Right lobe of liver (tissue), 6 donors: ENCODE measurements around the gene KCNT2. TPM values are rescaled to one million over a fixed set of nuclear protein-coding genes. Genes with fewer than 3 reads are reported as not detected.
A peak's percentile ranks its signal among the peaks of the same experiment; 100 is the strongest.

Experiments
- ATAC-seq, 4 donors: fragments of 200-7000 bp; cut with Tn5 transposase; one replicate each; pipeline ENCODE4 v1.9.1; 2020; ENCODE audit warnings: mild to moderate bottlenecking in 4 of 4, moderate library complexity in 4 of 4
- DNase-seq, 3 donors: peaks; one replicate each; pipeline ENCODE4 v3.0.0-alpha.2; 2020
- H3K27ac ChIP-seq, 3 donors: fragments of 200-600 bp; one replicate each; pipeline ENCODE4 v1.8.0; 2022
- H3K27me3 ChIP-seq, 2 donors: fragments of 200-600 bp; one replicate each; pipeline ENCODE4 v1.8.0; 2022
- H3K36me3 ChIP-seq, 4 donors: fragments of 200-600 bp; sonication (generic) in 1 of 4; one replicate each; pipeline versions ENCODE4 v1.5.1 to v1.8.0; 2017 to 2022; ENCODE audit warnings: control low read depth in 1 of 4
- H3K4me1 ChIP-seq, 4 donors: fragments of 200-600 bp; sonication (generic) in 1 of 4; one replicate each; pipeline versions ENCODE4 v1.5.1 to v1.8.0; 2017 to 2022; ENCODE audit warnings: control low read depth in 1 of 4
- H3K4me3 ChIP-seq, 3 donors: fragments of 200-600 bp; one replicate each; pipeline ENCODE4 v1.8.0; 2022
- H3K9me3 ChIP-seq, 4 donors: fragments of 200-600 bp; sonication (generic) in 1 of 4; one replicate each; pipeline versions ENCODE4 v1.5.1 to v1.8.0; 2017 to 2022; ENCODE audit warnings: control low read depth in 1 of 4
- POLR2A ChIP-seq: fragments of 450-650 bp; IDR thresholded peaks from one replicate; pipeline ENCODE4 v1.6.1; 2017; ENCODE audit warnings: antibody characterized with exemption, mild to moderate bottlenecking
- whole genome bisulfite sequencing: methylation state at CpG from one replicate; pipeline ENCODE4 v1.1.6; 2018; ENCODE audit warnings: low coverage, low lambda C conversion rate; ENCODE audit not compliant: insufficient coverage; ENCODE audit errors: missing lambda C conversion rate; 5-methylcytosine and 5-hydroxymethylcytosine counted together
- intact Hi-C, 2 donors: fragments of 100-400 bp; cut with DNase I; formaldehyde crosslinking; loops; one replicate each; pipeline versions ENCODE4 v1.11.2 to v1.14.1; 2022
- long read RNA-seq: library from polyadenylated mRNA; unstranded; transcript quantifications from one replicate; pipeline ENCODE4 v2.0.0, GENCODE V29; 2019
- total RNA-seq, 6 experiments: library from RNA; depleted of rRNA in 2 of 6; stranded (reverse); fragments of >200 nt in 2 of 6; fragmentation: NEBNext Ultra II Directional in 3 of 6; extraction: Animal tissue kit (Norgen Biotek cat#: 25700) in 3 of 6; gene quantifications; one replicate each; pipeline versions ENCODE4 v1.1.0 to v1.2.4, GENCODE V29; 2016 to 2023
- TF ChIP-seq, protein P1 (sequence below), 4 donors: fragments of 200-600 bp in 3 of 4; fragments of 450-650 bp in 1 of 4; IDR thresholded peaks; one replicate each; pipeline versions ENCODE4 v1.5.1 to v1.8.0; 2016 to 2022; ENCODE audit warnings: antibody characterized with exemption in 4 of 4, mild to moderate bottlenecking in 2 of 4
- donor health status: DM: no; HTN: yes; CAD: no.
- donor health status: DM: no; HTN: no; CAD: no.
- donor health status: DM: no; HTN: no; CAD: no.
- donor health status: DM: no; HTN: yes; CAD: no.
- donor health status: DM: no; HTN: yes; CAD: no.

KCNT2 gene
- total RNA-seq = 1 to 10 TPM; 5.3 to 8.4 (median 7.5) TPM
- long read RNA-seq, partial matches to known transcripts = 2 of 4 reads
- long read RNA-seq, other reads (novel, unspliced or antisense) = 2 of 4 reads

DNA sequence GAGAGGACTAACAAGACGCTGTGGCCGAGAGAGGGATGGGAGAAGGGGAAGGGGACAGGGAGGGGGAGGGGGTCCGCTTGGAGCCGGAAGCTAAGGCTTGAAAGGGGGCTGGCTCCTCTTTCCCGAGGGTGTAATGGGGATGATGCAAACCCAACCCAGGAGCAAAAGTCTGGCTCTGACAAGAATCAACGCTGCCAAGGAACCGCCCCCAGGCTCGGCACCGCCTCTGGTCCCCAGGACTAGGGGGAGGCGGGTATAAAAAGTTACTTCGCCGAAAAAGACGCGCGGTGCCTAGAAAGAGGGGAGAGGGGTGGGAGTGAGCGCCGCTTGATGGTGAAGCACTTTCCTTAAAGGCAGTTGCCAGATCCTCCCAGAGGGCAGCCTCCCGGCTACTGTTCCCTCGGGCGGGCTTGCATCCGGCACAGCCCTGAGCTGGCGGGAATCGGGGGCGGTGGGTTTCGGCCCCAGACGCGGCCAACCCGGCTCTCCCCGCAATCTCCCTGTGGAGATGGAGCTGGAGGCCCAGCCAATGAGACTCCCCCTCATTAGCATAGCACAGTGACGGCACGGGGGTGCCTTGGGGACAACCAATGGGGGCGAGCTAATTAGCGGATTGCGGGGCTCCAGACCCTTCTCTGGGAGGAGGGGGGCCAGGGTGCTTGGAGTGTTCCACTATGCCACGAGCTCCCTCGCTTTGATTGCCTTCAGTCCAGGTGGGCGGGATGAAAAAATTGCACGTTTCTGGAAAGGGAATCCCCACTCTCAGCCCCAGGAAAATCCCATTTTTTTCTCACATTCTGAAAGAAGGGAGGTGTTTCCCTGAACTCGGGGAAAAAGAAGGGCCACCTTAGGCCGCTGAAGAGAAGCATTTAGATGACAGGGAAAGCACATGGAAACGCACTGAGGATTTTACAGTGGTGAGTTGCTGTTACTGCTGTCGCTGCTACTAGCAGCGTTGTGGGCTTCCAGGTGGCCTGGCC lies at the start of gene KCNT2:
Gene KCNT2 (minus strand): TSS at position 51 of the 980 bp plus-strand sequence. CDS start 131 bp downstream, outside the sequence.
- Histone ChIP-seq H3K36me3 (no peaks in the 10 kb centered on the region), H3K27me3 (no peaks in the 10 kb centered on the region), H3K27ac (peak within 1 kb of the TSS; percentile 66 to 85 (median 75)), H3K4me3 (peak within 1 kb of the TSS; percentile 55 to 71 (median 57)), H3K4me1 (peaks cover 0 to 36% (median 3%) of the 10 kb centered on the region in 4 donors), H3K9me3 (no peaks in the 10 kb centered on the region)
- DNase-seq (peak; percentile 83 to 91 (median 90)), ATAC-seq (peak; percentile 83 to 90 (median 87))
- TF ChIP-seq, protein P1, sequence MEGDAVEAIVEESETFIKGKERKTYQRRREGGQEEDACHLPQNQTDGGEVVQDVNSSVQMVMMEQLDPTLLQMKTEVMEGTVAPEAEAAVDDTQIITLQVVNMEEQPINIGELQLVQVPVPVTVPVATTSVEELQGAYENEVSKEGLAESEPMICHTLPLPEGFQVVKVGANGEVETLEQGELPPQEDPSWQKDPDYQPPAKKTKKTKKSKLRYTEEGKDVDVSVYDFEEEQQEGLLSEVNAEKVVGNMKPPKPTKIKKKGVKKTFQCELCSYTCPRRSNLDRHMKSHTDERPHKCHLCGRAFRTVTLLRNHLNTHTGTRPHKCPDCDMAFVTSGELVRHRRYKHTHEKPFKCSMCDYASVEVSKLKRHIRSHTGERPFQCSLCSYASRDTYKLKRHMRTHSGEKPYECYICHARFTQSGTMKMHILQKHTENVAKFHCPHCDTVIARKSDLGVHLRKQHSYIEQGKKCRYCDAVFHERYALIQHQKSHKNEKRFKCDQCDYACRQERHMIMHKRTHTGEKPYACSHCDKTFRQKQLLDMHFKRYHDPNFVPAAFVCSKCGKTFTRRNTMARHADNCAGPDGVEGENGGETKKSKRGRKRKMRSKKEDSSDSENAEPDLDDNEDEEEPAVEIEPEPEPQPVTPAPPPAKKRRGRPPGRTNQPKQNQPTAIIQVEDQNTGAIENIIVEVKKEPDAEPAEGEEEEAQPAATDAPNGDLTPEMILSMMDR (IDR thresholded peaks at IDR 0.05) = no peak
- TF ChIP-seq POLR2A = peak; percentile 68
- WGBS = 3% methylated on average over 16 of the region's 43 CpGs
- intact Hi-C loops = no loop called here

DNA sequence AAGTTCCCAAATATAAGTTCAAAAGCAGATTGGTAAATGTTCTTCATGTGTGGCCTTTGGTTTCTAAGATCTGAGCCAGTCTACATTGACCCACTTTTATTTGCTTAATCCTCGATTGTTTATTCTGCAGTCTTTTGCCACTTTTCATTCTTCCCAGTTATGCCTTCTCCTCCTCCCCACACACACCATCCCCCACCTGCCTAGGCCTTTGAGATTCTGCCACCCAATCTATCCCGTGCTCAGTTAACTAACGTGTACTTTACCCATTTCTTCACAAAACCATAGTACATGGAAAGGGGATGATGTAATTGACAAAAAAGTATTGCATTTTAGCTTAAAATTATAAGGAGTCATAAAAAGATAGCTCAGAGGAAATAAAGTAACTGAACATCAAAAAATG lies 47.3 kb upstream of the KCNT2 start:
- DNase-seq (peak; percentile 49 to 89 (median 81)), ATAC-seq (peak; percentile 57 to 80 (median 74))
- peaks cover 0 to 29% (median 7%) of the 10 kb centered on the region in 4 donors for H3K4me1 ChIP-seq
- WGBS = 20% methylated on average over 3 of the region's 3 CpGs
- intact Hi-C loops = no loop called here
- peak overlapping the region; percentile 81 to 89 (median 83) for H3K27ac ChIP-seq
- H3K9me3 ChIP-seq = no peaks in the 10 kb centered on the region
- H3K4me3 ChIP-seq = peak overlapping the region; percentile 28 to 60 (median 49)
- H3K27me3 ChIP-seq = no peaks in the 10 kb centered on the region
- no peaks in the 10 kb centered on the region for H3K36me3 ChIP-seq
- TF ChIP-seq, protein P1 (IDR thresholded peaks at IDR 0.05) = no peak
- TF ChIP-seq POLR2A = peak; percentile 18

DNA sequence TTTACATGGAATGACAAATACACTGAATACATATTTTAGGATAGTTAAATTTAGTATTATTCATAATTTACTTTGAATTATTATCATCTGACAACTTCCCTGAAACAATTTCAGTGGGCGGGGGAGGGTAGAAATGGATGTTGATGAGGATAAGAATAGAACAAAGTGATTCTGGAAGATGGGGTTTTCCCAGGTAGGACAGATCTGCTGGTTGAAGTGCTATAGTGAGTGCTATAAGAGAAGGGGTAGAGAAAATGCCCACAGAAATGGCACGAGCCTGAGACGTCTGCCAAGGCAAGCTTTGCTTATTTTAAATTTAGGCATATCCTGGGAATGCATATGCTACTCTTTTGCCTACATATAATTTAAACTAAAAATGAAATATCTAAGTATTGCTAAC lies 46.8 kb upstream of the KCNT2 start:
- ATAC-seq (peak; percentile 18 to 36 (median 20)), DNase-seq (no peak)
- no peak for TF ChIP-seq POLR2A
- TF ChIP-seq, protein P1 (IDR thresholded peaks at IDR 0.05) = no peak

DNA sequence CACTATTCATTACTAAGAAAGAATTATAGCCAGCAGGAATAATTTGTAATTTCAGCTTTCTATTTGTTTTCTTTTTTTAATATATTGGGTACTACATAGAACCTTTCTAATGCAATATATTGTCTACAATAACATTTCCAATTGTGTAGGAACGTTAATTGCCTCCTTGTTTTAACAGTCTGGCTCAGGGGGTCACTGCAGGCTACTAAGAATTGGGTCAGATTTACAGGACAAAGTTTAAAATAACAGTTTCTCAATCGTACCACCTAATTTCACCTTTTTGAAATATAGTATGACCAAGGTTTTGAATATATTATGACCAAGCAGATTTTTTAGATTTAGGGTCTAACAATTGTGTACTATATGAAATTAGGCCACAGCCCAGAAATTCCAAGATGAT lies 46.0 kb upstream of the KCNT2 start:
- 16% methylated on average over 2 of the region's 2 CpGs for WGBS
- peak; percentile 12 to 54 (median 41) for ATAC-seq
- peak overlapping the region; percentile 28 to 60 (median 49) for H3K4me3 ChIP-seq

More for the DNA sequence above, 46.8 kb upstream of the KCNT2 start:
- peak overlapping the region; percentile 28 to 60 (median 49) for H3K4me3 ChIP-seq
- H3K27ac ChIP-seq = peak overlapping the region; percentile 81 to 89 (median 83)
- H3K27me3 ChIP-seq = no peaks in the 10 kb centered on the region
- WGBS = 43% methylated on average over 3 of the region's 3 CpGs
- H3K9me3 ChIP-seq = no peaks in the 10 kb centered on the region
- no peaks in the 10 kb centered on the region for H3K36me3 ChIP-seq
- intact Hi-C loops = no loop called here
- peaks cover 0 to 25% (median 7%) of the 10 kb centered on the region in 4 donors for H3K4me1 ChIP-seq

More for the DNA sequence above, 46.0 kb upstream of the KCNT2 start:
- Histone ChIP-seq H3K9me3 (no peaks in the 10 kb centered on the region), H3K36me3 (no peaks in the 10 kb centered on the region), H3K27me3 (no peaks in the 10 kb centered on the region), H3K27ac (peak overlapping the region; percentile 81 to 89 (median 83)), H3K4me1 (peaks cover 0 to 19% (median 7%) of the 10 kb centered on the region in 4 donors)
- DNase-seq = no peak
- TF ChIP-seq, protein P1 (IDR thresholded peaks at IDR 0.05) = peak in 1 of 4 donors; percentile 6
- no peak for TF ChIP-seq POLR2A
- intact Hi-C loops = no loop called here
